ENCODE data around the gene PDZD2.

DNA sequence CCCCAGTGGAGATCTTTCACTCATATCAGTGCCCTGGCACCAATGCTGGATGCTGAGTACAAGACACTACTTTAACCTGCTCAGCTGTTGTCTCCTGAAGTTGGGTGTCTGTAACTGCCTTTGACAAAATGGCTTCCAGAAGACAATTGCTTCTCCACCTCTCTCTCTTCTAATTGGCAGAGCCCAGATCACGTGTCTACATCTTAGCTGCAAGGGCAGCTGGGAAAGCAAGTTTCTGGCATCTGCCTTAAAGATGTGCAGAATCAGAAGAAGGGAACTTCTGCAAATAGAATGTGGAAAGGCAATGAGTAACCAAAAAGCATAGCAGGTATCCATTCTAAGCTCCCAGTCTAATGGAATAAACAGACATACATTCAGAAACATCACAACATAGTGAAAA is 81.1 kb downstream of the PDZD2 start:
- TF ChIP-seq EZH2 (IDR thresholded peaks at IDR 0.05; ENCODE audit: insufficient read depth, poor library complexity, severe bottlenecking) (no peak), EZH2phosphoT487 (IDR thresholded peaks at IDR 0.05; ENCODE audit: insufficient read depth, low read depth) (no peak)
